GM23338 (cell line): Measurements from ENCODE around the gene ZNF638.

ENCODE experiments used
- EZH2 ChIP-seq: fragments of 200-600 bp; sonication (generic); IDR thresholded peaks from one replicate; pipeline ENCODE4 v1.8.0; 2017; ENCODE audit warnings: antibody characterized with exemption, mild to moderate bottlenecking, low read depth; ENCODE audit not compliant: unreplicated experiment
- JUNB ChIP-seq: IDR thresholded peaks from one replicate; pipeline ENCODE4 v1.6.1; 2016; ENCODE audit warnings: antibody characterized with exemption; ENCODE audit not compliant: unreplicated experiment
- POLR2AphosphoS5 ChIP-seq: IDR thresholded peaks from 2 replicates; pipeline ENCODE4 v1.6.1; 2016; ENCODE audit warnings: antibody characterized with exemption, low read depth
- ZNF114 ChIP-seq: fragments of 250-450 bp; sonication (Bioruptor Pico); IDR thresholded peaks from 2 replicates; pipeline ENCODE4 v1.5.0; 2020; ENCODE audit warnings: mild to moderate bottlenecking, moderate library complexity
- TF ChIP-seq, protein P1 (sequence below), 2 experiments: fragments of 200-600 bp in 1 of 2; sonication (generic) in 1 of 2; conservative IDR thresholded peaks; 2 replicates each; pipeline versions ENCODE4 v1.5.1 to v1.6.1; 2016 to 2017; ENCODE audit warnings: antibody characterized with exemption in 2 of 2, low read depth in 2 of 2, mild to moderate bottlenecking in 2 of 2, moderate library complexity in 1 of 2
- TF ChIP-seq, protein P2 (sequence below): IDR thresholded peaks from one replicate; pipeline ENCODE4 v1.6.1; 2018; ENCODE audit warnings: antibody characterized with exemption; ENCODE audit not compliant: unreplicated experiment

DNA sequence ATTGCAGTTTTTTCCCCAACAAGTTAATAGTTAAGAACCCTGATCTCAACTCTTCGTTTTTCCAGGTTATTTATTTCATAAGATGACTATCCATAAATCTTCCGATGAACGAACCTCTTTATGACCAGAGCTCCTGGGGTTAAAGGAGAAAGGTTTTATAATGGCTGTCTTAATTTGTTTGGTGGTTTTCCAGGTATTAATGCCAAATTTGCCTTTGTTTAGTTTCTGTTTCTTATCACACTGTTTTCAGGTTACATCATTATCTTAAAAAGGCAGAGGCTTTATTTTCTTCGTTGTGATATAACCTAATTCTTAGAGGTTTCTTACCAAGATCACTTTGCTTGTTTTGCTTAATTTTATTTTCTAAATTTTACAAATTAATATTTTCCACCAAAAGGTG is 10.1 kb downstream of the ZNF638 start:
- TF ChIP-seq, protein P1, sequence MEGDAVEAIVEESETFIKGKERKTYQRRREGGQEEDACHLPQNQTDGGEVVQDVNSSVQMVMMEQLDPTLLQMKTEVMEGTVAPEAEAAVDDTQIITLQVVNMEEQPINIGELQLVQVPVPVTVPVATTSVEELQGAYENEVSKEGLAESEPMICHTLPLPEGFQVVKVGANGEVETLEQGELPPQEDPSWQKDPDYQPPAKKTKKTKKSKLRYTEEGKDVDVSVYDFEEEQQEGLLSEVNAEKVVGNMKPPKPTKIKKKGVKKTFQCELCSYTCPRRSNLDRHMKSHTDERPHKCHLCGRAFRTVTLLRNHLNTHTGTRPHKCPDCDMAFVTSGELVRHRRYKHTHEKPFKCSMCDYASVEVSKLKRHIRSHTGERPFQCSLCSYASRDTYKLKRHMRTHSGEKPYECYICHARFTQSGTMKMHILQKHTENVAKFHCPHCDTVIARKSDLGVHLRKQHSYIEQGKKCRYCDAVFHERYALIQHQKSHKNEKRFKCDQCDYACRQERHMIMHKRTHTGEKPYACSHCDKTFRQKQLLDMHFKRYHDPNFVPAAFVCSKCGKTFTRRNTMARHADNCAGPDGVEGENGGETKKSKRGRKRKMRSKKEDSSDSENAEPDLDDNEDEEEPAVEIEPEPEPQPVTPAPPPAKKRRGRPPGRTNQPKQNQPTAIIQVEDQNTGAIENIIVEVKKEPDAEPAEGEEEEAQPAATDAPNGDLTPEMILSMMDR (conservative IDR thresholded peaks at IDR 0.05; ENCODE audit: low read depth in 2 of 2): no peak
- TF ChIP-seq, protein P2, sequence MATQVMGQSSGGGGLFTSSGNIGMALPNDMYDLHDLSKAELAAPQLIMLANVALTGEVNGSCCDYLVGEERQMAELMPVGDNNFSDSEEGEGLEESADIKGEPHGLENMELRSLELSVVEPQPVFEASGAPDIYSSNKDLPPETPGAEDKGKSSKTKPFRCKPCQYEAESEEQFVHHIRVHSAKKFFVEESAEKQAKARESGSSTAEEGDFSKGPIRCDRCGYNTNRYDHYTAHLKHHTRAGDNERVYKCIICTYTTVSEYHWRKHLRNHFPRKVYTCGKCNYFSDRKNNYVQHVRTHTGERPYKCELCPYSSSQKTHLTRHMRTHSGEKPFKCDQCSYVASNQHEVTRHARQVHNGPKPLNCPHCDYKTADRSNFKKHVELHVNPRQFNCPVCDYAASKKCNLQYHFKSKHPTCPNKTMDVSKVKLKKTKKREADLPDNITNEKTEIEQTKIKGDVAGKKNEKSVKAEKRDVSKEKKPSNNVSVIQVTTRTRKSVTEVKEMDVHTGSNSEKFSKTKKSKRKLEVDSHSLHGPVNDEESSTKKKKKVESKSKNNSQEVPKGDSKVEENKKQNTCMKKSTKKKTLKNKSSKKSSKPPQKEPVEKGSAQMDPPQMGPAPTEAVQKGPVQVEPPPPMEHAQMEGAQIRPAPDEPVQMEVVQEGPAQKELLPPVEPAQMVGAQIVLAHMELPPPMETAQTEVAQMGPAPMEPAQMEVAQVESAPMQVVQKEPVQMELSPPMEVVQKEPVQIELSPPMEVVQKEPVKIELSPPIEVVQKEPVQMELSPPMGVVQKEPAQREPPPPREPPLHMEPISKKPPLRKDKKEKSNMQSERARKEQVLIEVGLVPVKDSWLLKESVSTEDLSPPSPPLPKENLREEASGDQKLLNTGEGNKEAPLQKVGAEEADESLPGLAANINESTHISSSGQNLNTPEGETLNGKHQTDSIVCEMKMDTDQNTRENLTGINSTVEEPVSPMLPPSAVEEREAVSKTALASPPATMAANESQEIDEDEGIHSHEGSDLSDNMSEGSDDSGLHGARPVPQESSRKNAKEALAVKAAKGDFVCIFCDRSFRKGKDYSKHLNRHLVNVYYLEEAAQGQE: no peak
- no peak for TF ChIP-seq ZNF114 (CRISPR knock-in tag)
- no peak for TF ChIP-seq POLR2AphosphoS5
- no peak for TF ChIP-seq JUNB
- no peak for TF ChIP-seq EZH2
